MM.1S (cell line): ENCODE data around the gene PCCA.

ENCODE experiments used
- DNase-seq: peaks from one replicate; pipeline ENCODE4 v3.0.0-alpha.2; 2015
- H2AFZ ChIP-seq: fragments of 300-600 bp; sonication (generic); 2 replicates; pipeline ENCODE4 v1.6.0; 2016; ENCODE audit warnings: antibody characterized with exemption, low read length
- H3F3A ChIP-seq: fragments of 300-600 bp; sonication (generic); 2 replicates; pipeline ENCODE4 v1.6.1; 2016; ENCODE audit warnings: mild to moderate bottlenecking, antibody characterized with exemption, low read length, moderate library complexity, mixed read lengths; ENCODE audit not compliant: insufficient read depth
- H3K27ac ChIP-seq: fragments of 300-600 bp; sonication (generic); 2 replicates; pipeline ENCODE4 v1.5.1; 2016; ENCODE audit warnings: mild to moderate bottlenecking, low read length
- H3K27me3 ChIP-seq: fragments of 300-600 bp; sonication (generic); replicated peaks from 2 replicates; pipeline ENCODE4 v1.6.0; 2016; ENCODE audit warnings: low read length; ENCODE audit not compliant: insufficient read depth
- H3K36me3 ChIP-seq: fragments of 300-600 bp; sonication (generic); replicated peaks from 2 replicates; pipeline ENCODE4 v1.6.1; 2016; ENCODE audit warnings: mild to moderate bottlenecking, low read length, mixed read lengths; ENCODE audit not compliant: insufficient read depth
- H3K4me1 ChIP-seq: fragments of 300-600 bp; sonication (generic); 2 replicates; pipeline ENCODE4 v1.6.1; 2016; ENCODE audit warnings: low read length, mixed read lengths
- H3K4me2 ChIP-seq: fragments of 300-600 bp; sonication (generic); 2 replicates; pipeline ENCODE4 v1.6.0; 2016; ENCODE audit warnings: low read depth, low read length
- H3K4me3 ChIP-seq: fragments of 300-600 bp; sonication (generic); 2 replicates; pipeline ENCODE4 v1.5.1; 2016; ENCODE audit warnings: low read length, mixed read lengths
- H3K79me2 ChIP-seq: fragments of 300-600 bp; sonication (generic); 2 replicates; pipeline ENCODE4 v1.6.1; 2016; ENCODE audit warnings: mixed run types, low read length, mixed read lengths
- H3K9ac ChIP-seq: fragments of 300-600 bp; sonication (generic); 2 replicates; pipeline ENCODE4 v1.6.1; 2016; ENCODE audit warnings: low read length, mixed read lengths
- H3K9me2 ChIP-seq: fragments of 300-600 bp; sonication (generic); replicated peaks from 2 replicates; pipeline ENCODE4 v1.6.1; 2016; ENCODE audit warnings: mild to moderate bottlenecking, low read length, mixed read lengths; ENCODE audit not compliant: insufficient read depth
- H3K9me3 ChIP-seq: fragments of 300-600 bp; sonication (generic); replicated peaks from 2 replicates; pipeline ENCODE4 v1.6.1; 2016; ENCODE audit warnings: mild to moderate bottlenecking, low read length, mixed read lengths; ENCODE audit not compliant: insufficient read depth
- H4K20me1 ChIP-seq: fragments of 300-600 bp; sonication (generic); 2 replicates; pipeline ENCODE4 v1.6.1; 2016; ENCODE audit warnings: mild to moderate bottlenecking, low read length, moderate library complexity, mixed read lengths; ENCODE audit not compliant: insufficient read depth
- EZH2 ChIP-seq: fragments of 300-600 bp; sonication (generic); optimal IDR thresholded peaks from 2 replicates; pipeline ENCODE3; 2017; ENCODE audit warnings: low read depth, mild to moderate bottlenecking, antibody characterized with exemption, low read length, mixed read lengths
- EZH2phosphoT487 ChIP-seq: fragments of 300-600 bp; sonication (generic); IDR thresholded peaks from 2 replicates; pipeline ENCODE4 v1.6.1; 2018; ENCODE audit warnings: antibody characterized with exemption, low read length
- TF ChIP-seq, protein P1 (sequence below): fragments of 300-600 bp; sonication (generic); IDR thresholded peaks from 2 replicates; pipeline ENCODE4 v1.5.1; 2016; ENCODE audit warnings: antibody characterized with exemption, low read length, mixed read lengths

The PCCA gene

DNA sequence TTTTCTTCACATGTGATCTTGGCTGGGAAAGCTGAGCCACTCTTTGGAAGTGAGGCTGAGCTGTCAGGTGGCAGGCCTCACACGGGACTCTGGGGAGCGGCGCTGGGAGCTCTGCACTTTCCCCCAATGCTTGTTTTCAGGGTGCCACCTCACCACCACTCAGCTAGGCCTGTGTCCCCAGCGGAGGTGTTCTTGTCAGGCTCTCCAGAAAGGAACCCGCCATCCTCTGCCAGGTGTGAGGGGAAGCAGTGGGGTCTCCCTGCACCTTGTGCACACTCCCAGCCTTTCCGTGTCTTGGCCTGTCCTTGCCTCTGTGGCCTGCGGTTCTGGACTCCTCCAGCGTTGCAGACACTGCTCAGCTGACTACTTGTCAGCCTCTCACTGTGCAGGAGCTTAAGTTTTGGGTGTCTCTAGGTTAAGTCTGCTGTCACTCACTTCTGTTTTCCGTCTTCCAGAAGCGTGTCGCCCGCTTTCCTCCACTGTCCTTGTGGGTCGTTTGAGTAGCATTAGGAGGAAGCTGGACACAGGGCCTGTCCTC is 447.8 kb downstream of the PCCA start:
- Histone ChIP-seq H3K9me2 (no peaks in the 10 kb centered on the region), H3K9ac (no peak overlapping the region), H3K4me1 (peaks cover 14% of the 10 kb centered on the region), H3F3A (no peaks in the 10 kb centered on the region), H3K36me3 (no peaks in the 10 kb centered on the region), H4K20me1 (no peaks in the 10 kb centered on the region), H3K27ac (no peak overlapping the region), H3K79me2 (no peaks in the 10 kb centered on the region), H3K9me3 (no peaks in the 10 kb centered on the region), H3K4me2 (no peak overlapping the region), H3K4me3 (no peak overlapping the region), H3K27me3 (0 out of 2 replicates have a peak, but pooled peaks cover 9% of the 10 kb centered on the region), H2AFZ (no peak overlapping the region)
- TF ChIP-seq, protein P1, sequence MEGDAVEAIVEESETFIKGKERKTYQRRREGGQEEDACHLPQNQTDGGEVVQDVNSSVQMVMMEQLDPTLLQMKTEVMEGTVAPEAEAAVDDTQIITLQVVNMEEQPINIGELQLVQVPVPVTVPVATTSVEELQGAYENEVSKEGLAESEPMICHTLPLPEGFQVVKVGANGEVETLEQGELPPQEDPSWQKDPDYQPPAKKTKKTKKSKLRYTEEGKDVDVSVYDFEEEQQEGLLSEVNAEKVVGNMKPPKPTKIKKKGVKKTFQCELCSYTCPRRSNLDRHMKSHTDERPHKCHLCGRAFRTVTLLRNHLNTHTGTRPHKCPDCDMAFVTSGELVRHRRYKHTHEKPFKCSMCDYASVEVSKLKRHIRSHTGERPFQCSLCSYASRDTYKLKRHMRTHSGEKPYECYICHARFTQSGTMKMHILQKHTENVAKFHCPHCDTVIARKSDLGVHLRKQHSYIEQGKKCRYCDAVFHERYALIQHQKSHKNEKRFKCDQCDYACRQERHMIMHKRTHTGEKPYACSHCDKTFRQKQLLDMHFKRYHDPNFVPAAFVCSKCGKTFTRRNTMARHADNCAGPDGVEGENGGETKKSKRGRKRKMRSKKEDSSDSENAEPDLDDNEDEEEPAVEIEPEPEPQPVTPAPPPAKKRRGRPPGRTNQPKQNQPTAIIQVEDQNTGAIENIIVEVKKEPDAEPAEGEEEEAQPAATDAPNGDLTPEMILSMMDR, result no peak
- TF ChIP-seq EZH2phosphoT487, result no peak
- TF ChIP-seq EZH2, result no peak
- no peak for DNase-seq

DNA sequence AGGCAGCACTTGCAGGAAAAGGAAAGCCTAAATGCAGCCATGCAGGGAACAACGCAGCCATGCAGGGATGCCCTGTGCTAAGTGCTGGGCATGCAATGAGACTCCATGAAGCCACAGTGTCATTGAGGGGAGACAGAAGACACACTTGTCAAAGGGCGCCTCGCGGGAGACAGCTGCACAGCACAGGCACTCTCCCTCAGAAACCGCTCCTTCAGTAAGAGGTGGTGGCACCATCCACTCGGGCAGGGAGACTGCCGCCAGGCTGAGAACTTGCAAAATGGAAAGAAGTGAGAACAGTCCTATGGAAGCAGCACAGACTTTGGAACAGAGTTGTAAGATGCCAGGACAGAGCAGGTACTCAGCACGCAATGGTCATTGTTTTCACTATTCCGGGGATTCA is 448.6 kb downstream of the PCCA start:
- Histone ChIP-seq H3K4me2 (no peak overlapping the region), H3K9me2 (no peaks in the 10 kb centered on the region), H3K27ac (no peak overlapping the region), H3K4me1 (peaks cover 21% of the 10 kb centered on the region), H3K9me3 (no peaks in the 10 kb centered on the region), H3K27me3 (0 out of 2 replicates have a peak, but pooled peaks cover 9% of the 10 kb centered on the region), H3K9ac (no peak overlapping the region), H3F3A (peaks cover 3% of the 10 kb centered on the region; the same call in 1 of the 2 replicates), H2AFZ (no peak overlapping the region), H4K20me1 (no peaks in the 10 kb centered on the region), H3K4me3 (no peak overlapping the region), H3K36me3 (no peaks in the 10 kb centered on the region), H3K79me2 (no peaks in the 10 kb centered on the region)
- no peak for DNase-seq
- TF ChIP-seq, protein P1, result no peak
- TF ChIP-seq EZH2 (no peak), EZH2phosphoT487 (no peak)

DNA sequence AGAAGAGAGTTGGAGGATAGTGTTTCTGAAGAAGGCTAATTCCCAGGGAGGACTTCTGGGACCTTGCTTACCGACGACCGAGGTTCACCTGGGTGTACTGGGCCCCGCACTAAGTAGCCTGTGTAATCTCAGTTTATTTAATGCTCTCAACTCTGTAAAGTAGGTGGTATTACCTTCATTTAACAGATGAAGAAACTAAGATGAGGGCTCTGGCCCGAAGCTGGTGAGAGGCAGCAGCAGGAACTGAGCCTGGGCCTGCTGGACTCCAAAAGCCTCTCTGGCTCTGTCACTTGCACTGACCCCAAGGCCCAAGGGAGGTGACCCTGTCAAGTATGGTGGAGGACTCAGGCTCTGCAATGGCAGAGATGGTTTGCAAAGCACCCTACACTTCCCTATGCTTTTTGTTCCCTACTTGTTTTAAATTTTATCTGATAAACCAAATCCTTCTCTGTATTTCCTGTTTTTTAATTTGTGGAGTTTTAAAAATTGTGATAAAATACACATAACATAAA is 449.1 kb downstream of the PCCA start:
- no peaks in the 10 kb centered on the region for H3K9me3 ChIP-seq
- H3K27ac ChIP-seq, result no peak overlapping the region
- no peak overlapping the region for H3K4me3 ChIP-seq
- H4K20me1 ChIP-seq, result no peaks in the 10 kb centered on the region
- no peaks in the 10 kb centered on the region for H3K9me2 ChIP-seq
- no peaks in the 10 kb centered on the region for H3K36me3 ChIP-seq
- H3K79me2 ChIP-seq, result no peaks in the 10 kb centered on the region
- TF ChIP-seq, protein P1, result no peak
- TF ChIP-seq EZH2phosphoT487, result no peak
- TF ChIP-seq EZH2, result no peak
- peaks cover 5% of the 10 kb centered on the region; the same call in 1 of the 2 replicates for H3F3A ChIP-seq
- 0 out of 2 replicates have a peak, but pooled peaks cover 9% of the 10 kb centered on the region for H3K27me3 ChIP-seq
- H3K4me2 ChIP-seq, result peak overlapping the region; percentile 15; the same call in 1 of the 2 replicates
- H3K9ac ChIP-seq, result no peak overlapping the region
- no peak overlapping the region for H2AFZ ChIP-seq
- no peak for DNase-seq
- H3K4me1 ChIP-seq, result peaks cover 23% of the 10 kb centered on the region
